ENCODE results near the gene M1AP. TPM values are rescaled to one million over a fixed set of nuclear protein-coding genes. Genes with fewer than 3 reads are reported as not detected.

The M1AP gene
- total and polyA plus RNA-seq, 2 of the 8 experiments (the other 6 are each of a cell fraction or from before 2014, with no cell fraction given), result 4.8 TPM

DNA sequence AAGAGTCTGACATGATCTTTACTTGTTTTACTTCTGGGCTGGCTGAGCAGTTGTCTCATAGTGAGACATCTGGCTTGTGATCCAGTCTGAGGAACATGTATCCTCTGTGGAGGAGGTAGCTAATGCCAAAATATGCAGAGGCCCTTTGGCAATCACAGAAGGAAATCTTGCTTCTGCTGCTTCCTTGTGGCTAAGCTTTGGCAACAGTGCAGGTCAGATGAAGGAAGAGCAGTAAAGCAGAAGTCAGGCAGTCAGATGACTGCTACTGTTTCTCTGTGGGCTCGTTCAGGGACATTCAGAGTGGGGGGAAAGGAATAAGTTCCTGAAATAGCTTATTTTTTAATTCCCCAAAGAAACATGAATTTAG is 71.3 kb downstream of the M1AP start:
- no peak for FAIRE-seq
- Histone ChIP-seq H3K79me2 (ENCODE audit: control insufficient read depth in 1 of 2, insufficient read depth in 2 of 2, low read length in 2 of 2) (no peaks in the 10 kb centered on the region), H3K27ac (ENCODE audit: low read depth, low read length) (no peak overlapping the region), H2AK5ac (ENCODE audit: low read depth, low read length) (no peak overlapping the region), H3K14ac (ENCODE audit: insufficient read length) (no peak overlapping the region), H3K36me3 (ENCODE audit: control insufficient read depth in 2 of 4, insufficient read depth in 4 of 4, low read length in 3 of 4) (no peaks in the 10 kb centered on the region), H3K9ac (replicated peaks in 1 of 4; ENCODE audit: extremely low read depth in 1 of 4, low read depth in 3 of 4, low read length in 3 of 4) (no peak overlapping the region), H3K4me3 (ENCODE audit: extremely low read depth in 1 of 4, insufficient read depth in 2 of 4, low read depth in 3 of 4, low read length in 4 of 4) (no peak overlapping the region), H2BK5ac (ENCODE audit: low read depth, low read length) (no peak overlapping the region), H3K56ac (replicated peaks; ENCODE audit: insufficient read length, low read depth, low read length) (no peak overlapping the region), H3K79me1 (ENCODE audit: low read depth, low read length) (no peaks in the 10 kb centered on the region), H2BK20ac (ENCODE audit: low read length) (no peak overlapping the region), H3K23me2 (ENCODE audit: low read depth, low read length) (0 out of 2 replicates have a peak, but pooled peaks cover 1% of the 10 kb centered on the region), H2BK12ac (ENCODE audit: low read depth, low read length) (no peak overlapping the region), H3K27me3 (replicated peaks in 1 of 4; ENCODE audit: control insufficient read depth in 3 of 4, extremely low read depth in 1 of 4, insufficient read depth in 3 of 4, low read length in 3 of 4) (no peaks in the 10 kb centered on the region), H2BK15ac (ENCODE audit: low read length) (no peak overlapping the region), H3K4me2 (ENCODE audit: insufficient read depth in 1 of 2, low read depth in 2 of 2, low read length in 2 of 2) (no peak overlapping the region), H3K4ac (replicated peaks; ENCODE audit: insufficient read length, low read depth, low read length) (no peak overlapping the region), H4K5ac (ENCODE audit: insufficient read length, low read depth, low read length) (no peak overlapping the region), H4K8ac (ENCODE audit: extremely low read depth, insufficient read depth, low read length) (no peak overlapping the region), H2BK120ac (replicated peaks; ENCODE audit: low read depth, low read length) (no peak overlapping the region), H3K9me3 (ENCODE audit: insufficient read depth in 2 of 2, low read depth in 1 of 2, low read length in 1 of 2) (no peaks in the 10 kb centered on the region), H4K91ac (replicated peaks; ENCODE audit: insufficient read length, low read length) (no peak overlapping the region), H4K20me1 (replicated peaks in 1 of 2; ENCODE audit: control insufficient read depth in 1 of 2, insufficient read depth in 2 of 2, low read length in 2 of 2) (no peaks in the 10 kb centered on the region), H3K23ac (ENCODE audit: insufficient read length) (no peak overlapping the region), H3K18ac (ENCODE audit: extremely low read depth, low read length) (no peak overlapping the region), H3K4me1 (replicated peaks in 1 of 4; ENCODE audit: control insufficient read depth in 3 of 4, insufficient read depth in 4 of 4, low read length in 3 of 4) (no peaks in the 10 kb centered on the region), H2AFZ (ENCODE audit: low read length) (no peak overlapping the region)
- WGBS, 2 experiments (ENCODE audit: extremely low coverage in 1 of 2, insufficient coverage in 1 of 2, insufficient read length in 1 of 2, insufficient replicate concordance in 2 of 2, low coverage in 1 of 2, low lambda C conversion rate in 2 of 2, missing lambda C conversion rate in 1 of 2), result 81% methylated on average over 1 of the region's 1 CpG; no CpG with 5 or more reads in 1 of the 2 experiments
- CTCF ChIA-PET (ENCODE audit: partially characterized antibody), result interaction anchor here (0.8 to 10.0 kb wide), 9 partner anchors 10 to 74 kb away, joined by 3 to 158 read pairs (median 4); no protein-coding TSS in a partner anchor
- no peak for DNase-seq (ENCODE audit: low read depth in 1 of 2, low spot score in 2 of 2)
- POLR2A ChIA-PET (ENCODE audit: partially characterized antibody), result interaction anchor here (1.4 to 1.5 kb wide), 2 partner anchors 10 to 79 kb away, joined by 4 to 5 read pairs; no protein-coding TSS in a partner anchor
- TF ChIP-seq HDAC6 (IDR thresholded peaks at IDR 0.05; ENCODE audit: low read depth, low read length), result no peak
- TF ChIP-seq PHF8 (conservative IDR thresholded peaks at IDR 0.05; ENCODE audit: low read depth, low read length), result no peak
- no peak for TF ChIP-seq EZH2 (IDR thresholded peaks at IDR 0.05; ENCODE audit: low read depth, low read length, severe bottlenecking)
- no peak for TF ChIP-seq RXRA (IDR thresholded peaks at IDR 0.05; ENCODE audit: insufficient read depth, low read depth, low read length)
- TF ChIP-seq MAFK (IDR thresholded peaks at IDR 0.05; ENCODE audit: low read depth, low read length), result no peak
- no peak for TF ChIP-seq JUN (IDR thresholded peaks at IDR 0.05; ENCODE audit: low read depth, low read length)
- no peak for TF ChIP-seq ATF2 (IDR thresholded peaks at IDR 0.05; ENCODE audit: low read length)
- TF ChIP-seq CHD2 (IDR thresholded peaks at IDR 0.05; ENCODE audit: low read length), result no peak
- TF ChIP-seq SP1 (IDR thresholded peaks at IDR 0.05; ENCODE audit: low read depth, low read length), result no peak
- TF ChIP-seq TAF1 (IDR thresholded peaks at IDR 0.05; ENCODE audit: low read depth, low read length), result no peak
- no peak for TF ChIP-seq SP2 (IDR thresholded peaks at IDR 0.05; ENCODE audit: low read length)
- TF ChIP-seq SIN3A (conservative IDR thresholded peaks at IDR 0.05 in 1 of 2, IDR thresholded peaks at IDR 0.05 in 1 of 2; ENCODE audit: low read depth in 1 of 2, low read length in 2 of 2), result no peak
- no peak for TF ChIP-seq CREB1 (IDR thresholded peaks at IDR 0.05)
